PC-9 (cell line): ENCODE measurements around the gene PALS1. TPM values are rescaled to one million over a fixed set of nuclear protein-coding genes. Genes with fewer than 3 reads are reported as not detected.

Experiments used
- BruUV-seq: library from RNA; stranded (reverse); fragments of 400-500 nt; replicated peaks from 2 replicates; lab custom pipeline; 2021; lab: Mats Ljungman, UMichigan
- CTCF ChIA-PET: fragments of 300-600 bp; sonication (Branson Sonifier 250); formaldehyde crosslinking; loops from one replicate; lab custom pipeline; 2022; ENCODE audit warnings: antibody characterized with exemption; lab: Charles Lee
- POLR2A ChIA-PET: fragments of 300-600 bp; sonication (Branson Sonifier 250); formaldehyde crosslinking; loops from one replicate; lab custom pipeline; 2022; ENCODE audit warnings: antibody characterized with exemption; ENCODE audit not compliant: unreplicated experiment; lab: Charles Lee
- DNase-seq, 2 experiments: peaks; one replicate each; pipeline versions ENCODE4 v3.0.0 to v3.0.0-alpha.2; 2015 to 2022; ENCODE audit warnings: mixed read lengths in 1 of 2
- H2AFZ ChIP-seq: fragments of 200-600 bp; sonication (generic); 2 replicates; pipeline ENCODE4 v1.8.1; 2017; ENCODE audit warnings: antibody characterized with exemption
- H3F3A ChIP-seq: fragments of 200-600 bp; sonication (generic); 2 replicates; pipeline ENCODE4 v1.8.1; 2017; ENCODE audit warnings: antibody characterized with exemption, mild to moderate bottlenecking, low read depth; ENCODE audit not compliant: insufficient read depth
- H3K27ac ChIP-seq: fragments of 200-600 bp; sonication (generic); 2 replicates; pipeline ENCODE4 v1.6.1; 2016; ENCODE audit warnings: mixed run types
- H3K27me3 ChIP-seq: fragments of 200-600 bp; sonication (generic); 2 replicates; pipeline ENCODE4 v1.6.1; 2016; ENCODE audit warnings: low read depth, mixed run types; ENCODE audit not compliant: insufficient read depth
- H3K36me3 ChIP-seq: fragments of 200-600 bp; sonication (generic); 2 replicates; pipeline ENCODE4 v1.6.1; 2016; ENCODE audit warnings: low read depth, mixed run types
- H3K4me1 ChIP-seq: fragments of 200-600 bp; sonication (generic); replicated peaks from 2 replicates; pipeline ENCODE4 v1.6.1; 2016; ENCODE audit warnings: mixed run types; ENCODE audit not compliant: insufficient read depth
- H3K4me2 ChIP-seq: fragments of 200-600 bp; sonication (generic); 2 replicates; pipeline ENCODE4 v1.6.1; 2017; ENCODE audit warnings: mixed run types
- H3K4me3 ChIP-seq: fragments of 200-600 bp; sonication (generic); 2 replicates; pipeline ENCODE4 v1.6.1; 2016; ENCODE audit warnings: mixed run types
- H3K79me2 ChIP-seq: fragments of 200-600 bp; sonication (generic); 2 replicates; pipeline ENCODE4 v1.6.1; 2017; ENCODE audit warnings: low read depth, mixed run types
- H3K9me2 ChIP-seq: fragments of 200-600 bp; sonication (generic); 2 replicates; pipeline ENCODE4 v1.8.1; 2017; ENCODE audit warnings: mild to moderate bottlenecking; ENCODE audit not compliant: insufficient read depth
- H3K9me3 ChIP-seq: fragments of 200-600 bp; sonication (generic); 2 replicates; pipeline ENCODE4 v1.8.1; 2016; ENCODE audit warnings: low read depth; ENCODE audit not compliant: insufficient read depth
- H4K20me1 ChIP-seq: fragments of 200-600 bp; sonication (generic); 2 replicates; pipeline ENCODE4 v1.8.1; 2017; ENCODE audit not compliant: insufficient read depth
- EZH2 ChIP-seq: fragments of 200-600 bp; sonication (generic); IDR thresholded peaks from 2 replicates; pipeline ENCODE4 v1.8.0; 2017; ENCODE audit warnings: antibody characterized with exemption, low read depth
- intact Hi-C: fragments of 100-400 bp; cut with micrococcal nuclease; formaldehyde crosslinking; loops from one replicate; pipeline ENCODE4 v1.10.0; 2022; ENCODE audit not compliant: unreplicated experiment
- total RNA-seq: library from RNA; stranded (reverse); gene quantifications from 2 replicates; pipeline ENCODE4 v1.2.3, GENCODE V29; 2021
- TF ChIP-seq, protein P1 (sequence below): fragments of 200-600 bp; sonication (generic); conservative IDR thresholded peaks from 2 replicates; pipeline ENCODE4 v1.6.1; 2017; ENCODE audit warnings: mixed run types, antibody characterized with exemption, mild to moderate bottlenecking, moderate library complexity

The PALS1 gene
- total RNA-seq, 1 experiment from 2014 or later: 94.7 TPM

DNA sequence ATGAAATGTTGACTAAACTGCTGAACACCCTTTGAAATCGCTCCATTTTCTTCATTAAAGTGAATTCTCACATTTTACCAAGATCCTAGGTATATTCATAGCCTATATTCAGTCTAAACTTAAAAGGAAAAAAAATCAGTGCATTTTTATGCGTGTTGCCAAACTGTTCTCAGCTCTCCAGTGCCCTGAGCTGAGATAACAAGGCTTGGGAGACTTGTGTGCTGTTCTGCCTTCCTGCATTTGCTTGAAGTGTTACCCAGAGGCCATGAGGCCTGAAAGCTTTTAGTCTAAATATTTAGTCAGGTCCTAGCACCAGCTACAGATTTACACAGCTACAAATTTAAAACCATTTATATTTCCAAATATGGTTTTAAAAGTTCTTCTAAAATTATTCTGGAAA is 8.6 kb upstream of the PALS1 start:
- Histone ChIP-seq H3K27ac (no peak overlapping the region), H3F3A (no peaks in the 10 kb centered on the region), H3K27me3 (no peaks in the 10 kb centered on the region), H4K20me1 (no peaks in the 10 kb centered on the region), H3K79me2 (no peaks in the 10 kb centered on the region), H3K9me3 (0 out of 2 replicates have a peak, but pooled peaks cover 3% of the 10 kb centered on the region), H3K4me1 (no peaks in the 10 kb centered on the region), H3K4me3 (no peak overlapping the region), H3K4me2 (no peak overlapping the region), H3K36me3 (no peaks in the 10 kb centered on the region), H3K9me2 (no peaks in the 10 kb centered on the region), H2AFZ (no peak overlapping the region)
- POLR2A ChIA-PET: interaction anchor here (0.6 to 0.7 kb wide), 2 partner anchors 13 to 1582 kb away, joined by 3 to 7 read pairs; no protein-coding TSS in a partner anchor
- CTCF ChIA-PET: no interaction called here
- TF ChIP-seq EZH2: no peak
- TF ChIP-seq, protein P1, sequence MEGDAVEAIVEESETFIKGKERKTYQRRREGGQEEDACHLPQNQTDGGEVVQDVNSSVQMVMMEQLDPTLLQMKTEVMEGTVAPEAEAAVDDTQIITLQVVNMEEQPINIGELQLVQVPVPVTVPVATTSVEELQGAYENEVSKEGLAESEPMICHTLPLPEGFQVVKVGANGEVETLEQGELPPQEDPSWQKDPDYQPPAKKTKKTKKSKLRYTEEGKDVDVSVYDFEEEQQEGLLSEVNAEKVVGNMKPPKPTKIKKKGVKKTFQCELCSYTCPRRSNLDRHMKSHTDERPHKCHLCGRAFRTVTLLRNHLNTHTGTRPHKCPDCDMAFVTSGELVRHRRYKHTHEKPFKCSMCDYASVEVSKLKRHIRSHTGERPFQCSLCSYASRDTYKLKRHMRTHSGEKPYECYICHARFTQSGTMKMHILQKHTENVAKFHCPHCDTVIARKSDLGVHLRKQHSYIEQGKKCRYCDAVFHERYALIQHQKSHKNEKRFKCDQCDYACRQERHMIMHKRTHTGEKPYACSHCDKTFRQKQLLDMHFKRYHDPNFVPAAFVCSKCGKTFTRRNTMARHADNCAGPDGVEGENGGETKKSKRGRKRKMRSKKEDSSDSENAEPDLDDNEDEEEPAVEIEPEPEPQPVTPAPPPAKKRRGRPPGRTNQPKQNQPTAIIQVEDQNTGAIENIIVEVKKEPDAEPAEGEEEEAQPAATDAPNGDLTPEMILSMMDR: no peak
- BruUV-seq: no TSS peak
- intact Hi-C loops: no loop called here
- no peak for DNase-seq

DNA sequence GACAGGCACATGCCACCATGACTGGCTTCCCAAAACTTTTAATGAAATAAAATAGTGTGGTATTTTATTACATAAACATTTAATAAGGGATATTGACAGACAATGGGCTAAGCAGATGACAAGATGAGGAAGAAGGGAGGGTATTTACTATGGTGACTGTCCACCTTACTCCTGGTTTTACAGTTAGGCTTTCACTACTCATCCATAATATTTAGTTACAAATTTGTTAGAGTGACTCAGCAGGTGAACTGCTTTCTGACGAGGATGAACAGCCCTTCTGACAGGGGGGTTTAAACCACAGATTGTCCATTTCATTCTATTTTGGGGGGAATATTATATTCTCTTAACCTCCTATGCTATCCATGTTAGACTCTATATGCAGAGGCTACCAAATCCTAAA is 3.6 kb upstream of the PALS1 start:
- no peak overlapping the region for H3K27ac ChIP-seq
- DNase-seq: no peak
- H3F3A ChIP-seq: peaks cover 24% of the 10 kb centered on the region; the same call in 1 of the 2 replicates
- TF ChIP-seq EZH2: no peak
- TF ChIP-seq, protein P1: no peak
- H3K4me2 ChIP-seq: no peak overlapping the region
- POLR2A ChIA-PET: no interaction called here
- H3K27me3 ChIP-seq: no peaks in the 10 kb centered on the region
- CTCF ChIA-PET: interaction anchor here (0.7 kb wide), 1 partner anchor 345 kb away, joined by 6 read pairs; no protein-coding TSS in a partner anchor
- peaks cover 9% of the 10 kb centered on the region for H3K79me2 ChIP-seq
- H3K9me2 ChIP-seq: no peaks in the 10 kb centered on the region
- no peaks in the 10 kb centered on the region for H4K20me1 ChIP-seq
- intact Hi-C loops: no loop called here
- no peaks in the 10 kb centered on the region for H3K36me3 ChIP-seq
- no peak overlapping the region for H3K4me3 ChIP-seq
- no peak overlapping the region for H2AFZ ChIP-seq
- no TSS peak for BruUV-seq
- peaks cover 10% of the 10 kb centered on the region; the same call in 1 of the 2 replicates for H3K4me1 ChIP-seq
- H3K9me3 ChIP-seq: no peaks in the 10 kb centered on the region

DNA sequence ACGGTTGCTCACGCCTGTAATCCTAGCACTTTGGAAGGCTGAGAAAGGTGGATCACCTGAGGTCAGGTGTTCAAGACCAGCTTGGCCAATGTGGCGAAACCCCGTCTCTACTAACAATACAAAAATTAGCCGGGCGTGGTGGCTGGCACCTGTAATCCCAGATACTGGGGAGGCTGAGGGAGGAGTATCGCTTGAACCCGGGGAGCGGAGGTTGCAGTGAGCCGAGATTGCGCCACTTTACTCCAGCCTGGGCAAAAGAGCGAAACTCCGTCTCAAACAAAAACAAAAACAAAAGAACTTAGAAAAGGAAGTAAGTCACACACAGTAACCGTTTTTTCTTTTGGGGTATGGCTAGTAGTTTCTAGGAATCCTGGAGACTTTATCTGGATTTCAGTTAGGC is 1.7 kb upstream of the PALS1 start:
- intact Hi-C loops: no loop called here
- Histone ChIP-seq H3K4me2 (peak overlapping the region; percentile 93), H3K36me3 (no peaks in the 10 kb centered on the region), H3K4me3 (peak overlapping the region; percentile 93), H3F3A (peaks cover 24% of the 10 kb centered on the region; the same call in 1 of the 2 replicates), H3K4me1 (peaks cover 17% of the 10 kb centered on the region; the same call in 1 of the 2 replicates), H4K20me1 (0 out of 2 replicates have a peak, but pooled peaks cover under 1% of the 10 kb centered on the region), H3K27me3 (no peaks in the 10 kb centered on the region), H3K79me2 (peaks cover 28% of the 10 kb centered on the region), H3K9me2 (0 out of 2 replicates have a peak, but pooled peaks cover 3% of the 10 kb centered on the region), H3K27ac (no peak overlapping the region), H3K9me3 (no peaks in the 10 kb centered on the region), H2AFZ (peak overlapping the region; percentile 86)
- POLR2A ChIA-PET: no interaction called here
- CTCF ChIA-PET: no interaction called here
- TF ChIP-seq, protein P1: no peak
- no peak for TF ChIP-seq EZH2
- no peak for DNase-seq
- no TSS peak for BruUV-seq
